Measurements from ENCODE around the gene SALL4.

SALL4 gene

GRCh38 chr20:51815383-51816076, 13.2 kb upstream of the SALL4 start:
- Histone ChIP-seq H3K27me3 (ENCODE audit: insufficient read depth, low read length, poor library complexity, severe bottlenecking) (no peaks in the 10 kb centered on the region), H3K4me1 (ENCODE audit: insufficient read depth, low read length, poor library complexity, severe bottlenecking) (no peaks in the 10 kb centered on the region), H2AFZ (ENCODE audit: low read length) (no peak overlapping the region), H3K36me3 (ENCODE audit: insufficient read depth, low read length) (no peaks in the 10 kb centered on the region), H3K9me3 (ENCODE audit: insufficient read depth, low read depth, low read length) (no peaks in the 10 kb centered on the region), H3K9ac (ENCODE audit: low read depth, low read length, poor library complexity, severe bottlenecking) (no peak overlapping the region), H3K4me3 (ENCODE audit: low read length, poor library complexity, severe bottlenecking) (no peak overlapping the region), H3K79me2 (ENCODE audit: insufficient read depth, low read length) (no peaks in the 10 kb centered on the region), H3F3A (ENCODE audit: low read depth) (no peaks in the 10 kb centered on the region), H3K4me2 (ENCODE audit: low read depth, low read length, poor library complexity, severe bottlenecking) (no peak overlapping the region), H3K9me2 (replicated peaks; ENCODE audit: low read depth, low read length) (no peaks in the 10 kb centered on the region), H4K20me1 (ENCODE audit: insufficient read depth, low read length, poor library complexity, severe bottlenecking) (no peaks in the 10 kb centered on the region)
- TF ChIP-seq EZH2phosphoT487 (IDR thresholded peaks at IDR 0.05; ENCODE audit: borderline replicate concordance) (no peak), CTCF (conservative IDR thresholded peaks at IDR 0.05; ENCODE audit: low read length) (no peak)

GRCh38 chr20:51812861-51813260, 10.5 kb upstream of the SALL4 start:
- no peak overlapping the region for H3K4me3 ChIP-seq (ENCODE audit: low read length, poor library complexity, severe bottlenecking)
- no peaks in the 10 kb centered on the region for H4K20me1 ChIP-seq (ENCODE audit: insufficient read depth, low read length, poor library complexity, severe bottlenecking)
- TF ChIP-seq CTCF (conservative IDR thresholded peaks at IDR 0.05; ENCODE audit: low read length) (no peak), EZH2phosphoT487 (IDR thresholded peaks at IDR 0.05; ENCODE audit: borderline replicate concordance) (no peak)
- no peak overlapping the region for H2AFZ ChIP-seq (ENCODE audit: low read length)
- no peaks in the 10 kb centered on the region for H3K27me3 ChIP-seq (ENCODE audit: insufficient read depth, low read length, poor library complexity, severe bottlenecking)
- no peaks in the 10 kb centered on the region for H3K9me3 ChIP-seq (ENCODE audit: insufficient read depth, low read depth, low read length)
- no peak overlapping the region for H3K9ac ChIP-seq (ENCODE audit: low read depth, low read length, poor library complexity, severe bottlenecking)
- H3K4me2 ChIP-seq (ENCODE audit: low read depth, low read length, poor library complexity, severe bottlenecking) = no peak overlapping the region
- no peaks in the 10 kb centered on the region for H3K9me2 ChIP-seq (replicated peaks; ENCODE audit: low read depth, low read length)
- no peaks in the 10 kb centered on the region for H3K79me2 ChIP-seq (ENCODE audit: insufficient read depth, low read length)
- no peaks in the 10 kb centered on the region for H3K4me1 ChIP-seq (ENCODE audit: insufficient read depth, low read length, poor library complexity, severe bottlenecking)
- H3K36me3 ChIP-seq (ENCODE audit: insufficient read depth, low read length) = no peaks in the 10 kb centered on the region
- H3F3A ChIP-seq (ENCODE audit: low read depth) = no peaks in the 10 kb centered on the region

GRCh38 chr20:51811514-51812128, 9.3 kb upstream of the SALL4 start:
- Histone ChIP-seq H3K9me3 (ENCODE audit: insufficient read depth, low read depth, low read length) (no peaks in the 10 kb centered on the region), H3K9ac (ENCODE audit: low read depth, low read length, poor library complexity, severe bottlenecking) (no peak overlapping the region), H3K36me3 (ENCODE audit: insufficient read depth, low read length) (no peaks in the 10 kb centered on the region), H3K9me2 (replicated peaks; ENCODE audit: low read depth, low read length) (no peaks in the 10 kb centered on the region), H3K4me1 (ENCODE audit: insufficient read depth, low read length, poor library complexity, severe bottlenecking) (no peaks in the 10 kb centered on the region), H3K4me3 (ENCODE audit: low read length, poor library complexity, severe bottlenecking) (no peak overlapping the region), H3K4me2 (ENCODE audit: low read depth, low read length, poor library complexity, severe bottlenecking) (no peak overlapping the region), H3K27me3 (ENCODE audit: insufficient read depth, low read length, poor library complexity, severe bottlenecking) (no peaks in the 10 kb centered on the region), H4K20me1 (ENCODE audit: insufficient read depth, low read length, poor library complexity, severe bottlenecking) (no peaks in the 10 kb centered on the region), H3F3A (ENCODE audit: low read depth) (no peaks in the 10 kb centered on the region), H2AFZ (ENCODE audit: low read length) (no peak overlapping the region), H3K79me2 (ENCODE audit: insufficient read depth, low read length) (no peaks in the 10 kb centered on the region)
- TF ChIP-seq EZH2phosphoT487 (IDR thresholded peaks at IDR 0.05; ENCODE audit: borderline replicate concordance) = no peak
- TF ChIP-seq CTCF (conservative IDR thresholded peaks at IDR 0.05; ENCODE audit: low read length) = no peak
